Stimulated activated CD8-positive, alpha-beta memory T cell treated with anti-CD3 and anti-CD28 coated beads, Interleukin-4, amount 100 ng/mL, for 1 hour (primary cell): ENCODE data around the gene USP49.

Experiments
- DNase-seq, 2 donors: peaks; one replicate each; pipeline ENCODE4 v3.0.0-alpha.2; 2020; ENCODE audit warnings: low read depth in 2 of 2, low spot score in 1 of 2

Gene USP49

DNA sequence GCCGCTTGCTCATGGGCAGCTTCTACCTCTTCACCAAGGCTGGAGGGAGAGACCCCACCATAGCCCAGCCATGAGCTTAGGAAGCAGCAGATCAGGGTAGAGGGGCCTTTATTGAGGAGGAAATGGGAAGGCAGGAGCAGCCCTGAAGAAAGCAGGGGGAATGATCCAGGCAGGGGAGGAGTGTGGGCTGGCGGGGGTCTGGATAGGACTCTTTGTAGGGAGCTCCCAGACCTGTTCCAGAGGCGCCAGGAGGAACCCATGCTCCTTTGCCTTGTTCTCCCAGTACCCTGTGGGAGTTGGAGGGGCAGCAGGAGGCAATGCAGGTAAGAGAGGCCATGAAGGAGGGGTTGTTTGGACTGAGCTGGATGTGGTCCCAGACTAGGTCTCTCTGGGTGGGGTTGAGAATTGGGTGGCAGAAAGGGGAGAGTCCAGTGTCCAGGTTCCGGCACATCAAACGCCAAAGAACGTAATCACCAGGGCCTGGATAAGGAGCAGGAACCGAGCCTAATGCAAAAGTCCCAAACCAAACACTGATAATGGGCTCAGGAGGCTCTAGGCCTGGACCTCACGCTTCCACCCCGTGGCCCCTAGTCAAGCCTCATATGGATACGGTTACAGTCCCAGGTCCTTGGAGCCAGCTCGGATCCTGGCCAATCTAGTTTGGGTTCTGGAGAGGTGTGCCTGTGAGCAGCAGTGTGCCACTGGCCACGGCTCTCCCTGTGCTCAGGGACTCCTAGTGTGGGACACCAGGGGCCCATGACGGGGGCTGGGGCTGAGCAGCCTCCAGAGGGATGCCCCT, 135.9 kb downstream of the USP49 start:
- no peak for DNase-seq

DNA sequence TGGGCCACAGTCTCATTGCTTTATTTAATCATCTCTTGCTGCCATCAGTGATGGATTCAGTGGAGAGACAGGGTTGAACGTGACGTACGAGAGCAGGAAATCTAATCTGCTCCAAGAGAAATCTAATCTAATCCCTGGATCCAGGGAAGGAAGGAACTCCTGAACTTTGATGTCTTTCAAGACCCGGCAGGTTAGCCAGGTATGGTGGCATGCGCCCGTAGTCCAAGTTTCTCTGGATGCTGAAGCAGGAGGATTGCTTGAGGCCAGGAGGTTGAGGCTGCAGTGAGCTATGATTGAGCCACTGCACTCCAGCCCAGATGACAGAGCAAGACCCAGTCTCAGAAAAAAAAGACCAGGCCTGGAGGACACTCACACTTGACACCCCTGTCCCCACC, 136.5 kb downstream of the USP49 start:
- no peak for DNase-seq

DNA sequence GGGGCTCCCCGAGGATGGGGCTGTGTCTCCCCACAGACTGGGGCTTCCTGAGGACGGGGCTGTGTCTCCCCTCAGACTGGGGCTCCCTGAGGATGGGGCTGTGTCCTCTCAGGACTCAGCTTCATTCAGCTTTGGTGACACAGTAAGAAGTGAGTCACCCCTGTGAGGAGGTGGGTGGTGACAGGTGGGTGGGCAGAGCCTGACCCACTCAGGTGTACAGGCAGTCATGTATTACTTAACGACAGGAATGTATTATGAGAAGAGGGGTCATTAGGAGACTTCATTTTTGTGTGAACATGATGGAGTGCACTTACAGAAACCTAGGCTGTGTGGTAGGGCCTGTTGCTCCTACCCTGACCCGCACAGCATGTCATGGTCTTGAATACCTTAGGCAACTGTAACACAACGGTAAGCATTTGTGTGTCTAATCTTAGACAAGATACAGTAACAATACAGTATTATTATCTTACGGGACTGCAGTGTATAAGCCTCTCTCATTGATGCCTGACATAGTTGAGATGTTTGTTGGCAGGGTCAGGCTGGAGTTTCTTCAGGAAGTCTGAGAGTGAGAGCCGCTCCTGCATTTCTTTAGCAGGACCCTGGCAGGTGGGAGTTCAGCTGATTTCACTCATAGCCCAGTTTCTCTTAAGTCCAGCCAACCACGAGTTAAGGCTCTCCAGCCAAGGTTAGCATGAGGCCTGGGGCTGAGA, 137.1 kb downstream of the USP49 start:
- DNase-seq, result no peak

DNA sequence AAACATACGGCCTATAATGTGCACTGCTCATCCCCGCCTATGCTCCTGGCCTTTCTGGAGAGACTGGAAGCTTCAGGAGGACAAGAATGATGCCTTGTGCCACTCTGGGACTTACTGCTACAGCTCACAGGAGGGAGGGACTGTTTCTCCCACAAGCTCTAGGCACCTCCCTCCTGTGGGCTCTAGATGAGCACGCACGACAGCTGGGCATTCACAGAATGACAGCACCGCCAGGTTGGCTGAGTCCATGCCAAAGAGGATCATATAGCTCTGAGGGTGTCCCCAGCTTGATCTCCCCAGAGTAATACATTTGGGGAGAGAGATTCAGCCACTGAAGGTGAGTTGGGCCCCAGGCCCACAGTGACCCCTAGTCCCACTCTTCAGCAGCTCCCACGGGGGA, 137.9 kb downstream of the USP49 start:
- no peak for DNase-seq

DNA sequence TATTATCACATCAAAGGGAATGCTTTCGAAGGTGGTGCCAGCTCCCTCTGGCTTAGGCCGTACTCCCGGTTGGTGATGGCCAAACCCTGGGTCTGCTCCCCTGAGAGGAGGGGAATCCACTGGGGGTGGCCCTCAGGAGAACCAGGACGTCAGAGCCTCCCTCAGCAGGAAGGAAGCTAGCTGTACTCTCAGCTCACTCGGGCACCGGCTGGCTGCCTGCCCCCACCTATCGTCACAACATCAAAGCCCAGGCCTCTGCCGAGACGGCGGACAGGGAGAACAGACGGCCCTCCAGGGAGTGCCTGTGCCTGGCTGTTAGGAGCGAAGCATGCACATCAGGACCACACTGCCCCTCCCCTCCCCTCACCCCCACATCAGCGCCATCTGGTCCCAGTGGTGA, 138.8 kb downstream of the USP49 start:
- DNase-seq, result no peak

DNA sequence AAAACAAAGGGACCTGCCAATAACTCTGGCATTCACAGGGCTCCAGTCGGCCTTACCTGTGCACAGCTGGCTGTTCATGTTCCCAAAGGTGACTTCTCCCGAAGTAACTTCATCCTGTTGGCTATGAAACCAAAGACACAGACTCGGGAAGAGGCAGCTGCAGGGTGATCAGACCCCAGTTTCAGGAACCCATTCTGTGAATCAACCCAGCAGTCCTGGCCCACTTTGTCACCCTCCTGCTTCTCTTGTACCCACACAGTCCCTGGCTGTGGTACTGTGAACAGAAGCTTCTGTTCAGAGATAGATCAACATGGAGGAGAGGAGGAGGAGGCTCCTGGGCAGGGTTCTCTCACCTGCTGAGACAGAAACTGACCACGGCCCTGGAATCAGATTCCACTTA, 139.3 kb downstream of the USP49 start:
- no peak for DNase-seq

DNA sequence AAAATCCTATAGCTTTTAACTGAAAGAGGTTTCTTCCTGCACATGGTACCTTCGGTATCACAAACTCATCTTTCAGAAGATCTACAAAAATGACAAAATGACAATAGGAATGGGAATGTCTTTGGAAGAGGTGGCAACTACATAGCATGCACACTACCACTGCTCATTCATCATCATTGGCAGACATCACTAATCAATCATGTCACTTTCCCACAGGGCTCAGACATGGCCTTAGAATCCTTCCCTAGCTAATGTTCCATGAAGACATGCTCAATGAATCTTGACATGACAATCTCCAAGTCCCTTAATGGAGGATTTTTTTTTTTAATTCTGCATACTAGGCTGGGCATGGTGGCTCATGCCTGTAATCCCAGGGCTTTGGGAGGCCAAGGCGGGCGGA, 144.8 kb downstream of the USP49 start:
- DNase-seq, result no peak

DNA sequence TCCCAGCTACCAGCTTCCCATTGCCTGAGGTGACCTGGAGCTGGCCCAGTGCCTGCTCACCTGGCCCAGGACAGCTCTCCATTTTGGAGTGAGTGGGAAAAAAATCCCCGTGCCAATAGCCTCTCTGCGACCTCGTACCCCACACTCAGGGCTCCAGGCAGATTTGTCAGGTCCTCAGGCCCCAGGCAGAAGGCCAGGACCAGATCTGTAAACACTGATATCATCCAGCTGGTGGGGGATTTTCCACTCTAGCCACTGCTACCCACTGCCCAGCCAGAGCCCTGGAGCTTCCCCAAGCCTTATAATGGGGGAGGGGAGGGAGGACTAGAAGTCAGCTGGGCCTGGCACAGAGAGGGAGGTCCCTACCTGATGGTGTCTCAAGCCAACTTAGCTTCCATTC, 146.6 kb downstream of the USP49 start:
- no peak for DNase-seq

DNA sequence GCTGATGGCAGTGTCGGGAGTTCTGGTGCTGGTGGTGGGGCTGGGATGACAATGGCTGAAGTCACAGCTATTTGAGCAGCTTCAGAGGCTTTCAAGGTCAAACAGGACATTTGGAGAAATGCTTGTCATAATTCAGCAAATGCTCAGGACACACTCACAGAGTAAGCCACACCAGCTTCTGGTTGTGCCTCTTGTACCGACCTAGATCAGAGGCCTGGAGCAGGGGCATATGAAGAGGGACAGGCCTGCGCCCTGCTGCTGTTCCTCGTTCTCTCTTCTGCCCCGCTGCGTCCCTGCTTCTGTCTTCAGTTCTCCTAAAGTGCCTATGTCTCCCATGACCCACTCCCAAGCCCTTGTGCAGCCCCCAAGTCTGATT, 147.1 kb downstream of the USP49 start:
- no peak for DNase-seq

DNA sequence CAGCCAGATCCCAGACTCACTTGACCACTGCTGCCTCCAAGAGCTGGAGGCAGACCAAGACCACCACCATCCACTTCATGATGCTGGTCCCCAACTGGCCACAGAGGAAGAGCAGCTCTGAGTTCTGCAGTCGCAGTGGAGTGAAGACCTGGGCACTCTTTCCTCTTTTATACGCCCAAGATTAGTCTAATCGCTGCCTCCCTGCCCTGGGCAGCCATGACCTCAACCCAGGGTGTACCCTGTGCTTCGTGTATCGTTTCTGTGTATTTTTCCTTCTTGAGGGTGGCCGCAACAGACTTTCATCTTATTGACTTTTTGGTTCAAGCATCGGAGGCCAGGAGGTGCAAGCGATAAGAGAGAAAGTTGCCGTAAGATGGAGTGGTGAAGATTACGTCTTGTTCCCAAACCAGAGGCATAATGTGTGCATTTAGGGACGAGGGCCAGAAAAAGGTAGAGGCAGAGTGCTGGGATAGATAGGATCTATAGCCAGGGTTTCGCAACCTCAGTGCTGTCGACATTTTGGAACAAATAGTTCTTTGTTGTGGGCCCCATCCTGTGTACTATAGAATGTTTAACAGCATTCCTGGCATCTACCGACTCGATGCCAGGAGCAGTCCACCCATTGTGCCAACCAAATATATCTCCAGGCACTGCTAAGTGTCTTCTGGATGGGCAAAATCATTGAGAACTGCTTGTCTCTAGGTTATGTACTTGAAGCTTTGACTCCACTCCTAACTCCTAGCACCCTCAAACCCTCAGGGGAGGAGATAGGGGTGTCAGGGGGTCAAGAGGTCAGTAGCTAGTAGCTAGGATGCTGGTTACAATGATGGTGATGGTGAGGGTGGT, 147.7 kb downstream of the USP49 start, which contains the start of gene PGC:
TSS of gene PGC (minus strand) at position 142 of the 846 bp plus-strand sequence. CDS start at position 79, 63 bp downstream.
- no peak for DNase-seq

DNA sequence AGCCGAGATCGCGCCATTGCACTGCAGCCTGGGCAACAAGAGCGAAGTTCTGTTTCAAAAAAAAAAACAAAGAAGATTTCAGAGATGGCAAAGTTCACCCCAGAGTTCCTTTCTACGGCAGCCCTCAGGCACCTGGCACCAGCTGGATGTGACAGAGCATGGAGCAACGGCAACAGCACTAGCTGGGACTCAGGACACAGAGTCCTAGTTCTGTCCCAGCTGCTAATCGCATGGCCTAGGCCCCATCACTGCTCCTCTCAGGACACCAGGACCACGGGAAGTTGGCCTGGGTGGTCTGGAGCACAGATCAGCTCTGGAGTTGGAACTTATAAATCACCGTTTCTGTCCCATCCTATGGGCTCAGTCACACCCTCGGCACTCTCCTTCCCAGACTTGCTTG, 149.1 kb downstream of the USP49 start:
- no peak for DNase-seq

DNA sequence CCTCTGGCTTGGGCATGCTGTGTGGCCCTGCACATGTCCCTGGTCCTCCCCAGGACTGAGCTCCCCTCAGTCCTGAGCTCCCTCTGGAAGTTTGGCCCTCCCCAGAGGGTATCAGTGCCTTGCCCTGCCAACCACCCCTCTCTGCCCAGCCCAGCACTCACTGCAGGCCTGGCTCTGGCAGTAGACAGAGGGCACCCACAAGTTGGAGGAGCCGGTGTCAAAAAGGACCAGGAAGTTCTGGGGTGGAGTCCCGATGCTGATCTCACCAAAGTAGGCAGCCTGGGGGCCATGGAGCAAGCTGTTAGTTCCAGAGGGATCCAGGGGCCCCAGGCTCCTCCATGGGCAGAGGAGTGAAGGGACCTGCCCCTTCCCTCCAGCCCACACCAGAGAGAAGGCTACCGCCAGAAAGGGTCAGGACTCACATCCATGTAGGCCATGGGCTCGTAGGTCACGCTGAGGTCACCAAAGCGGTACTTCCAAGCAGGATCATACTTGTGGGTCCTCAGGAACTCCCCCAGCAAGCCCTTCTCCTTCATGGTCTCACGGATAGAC, 150.9 kb downstream of the USP49 start:
- no peak for DNase-seq

DNA sequence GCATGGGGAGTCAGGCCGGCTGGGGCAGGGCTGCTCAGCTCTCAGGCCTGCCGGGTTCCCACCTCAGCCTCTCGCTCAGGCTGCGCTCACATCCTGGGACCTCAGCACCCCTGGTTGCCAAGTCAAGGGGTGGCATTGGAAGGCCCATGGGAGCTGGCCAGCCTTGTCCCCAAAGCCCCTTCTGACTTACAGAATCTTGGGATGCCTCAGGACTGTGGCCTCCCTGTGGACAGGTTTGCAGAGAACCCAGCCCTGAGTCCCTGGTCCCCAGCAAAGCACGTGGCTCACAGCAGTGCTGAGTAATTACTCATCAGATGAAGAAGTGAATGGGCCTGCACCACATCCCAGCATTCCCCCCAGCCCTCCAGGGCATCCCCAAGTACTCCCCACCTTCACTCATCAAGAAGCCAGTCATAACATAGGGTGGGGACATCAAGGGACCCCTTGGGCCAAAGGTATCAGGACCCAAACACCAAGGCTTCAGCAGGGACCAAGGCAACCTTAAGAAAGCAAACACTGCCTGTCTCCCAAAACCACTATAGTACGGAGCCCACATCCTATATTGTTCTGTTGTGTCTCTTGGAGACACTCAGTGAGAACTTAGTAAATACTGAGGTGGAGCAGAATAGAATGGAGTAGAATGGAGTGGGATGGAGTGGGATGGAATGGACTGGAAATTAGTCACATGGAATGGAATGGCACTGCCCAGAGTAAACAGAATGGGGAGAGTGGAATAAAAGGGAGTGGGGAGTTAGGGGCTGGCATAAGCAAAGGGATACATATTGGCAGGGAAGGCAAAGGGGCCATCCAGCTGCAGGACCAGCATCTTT, 151.6 kb downstream of the USP49 start:
- no peak for DNase-seq

DNA sequence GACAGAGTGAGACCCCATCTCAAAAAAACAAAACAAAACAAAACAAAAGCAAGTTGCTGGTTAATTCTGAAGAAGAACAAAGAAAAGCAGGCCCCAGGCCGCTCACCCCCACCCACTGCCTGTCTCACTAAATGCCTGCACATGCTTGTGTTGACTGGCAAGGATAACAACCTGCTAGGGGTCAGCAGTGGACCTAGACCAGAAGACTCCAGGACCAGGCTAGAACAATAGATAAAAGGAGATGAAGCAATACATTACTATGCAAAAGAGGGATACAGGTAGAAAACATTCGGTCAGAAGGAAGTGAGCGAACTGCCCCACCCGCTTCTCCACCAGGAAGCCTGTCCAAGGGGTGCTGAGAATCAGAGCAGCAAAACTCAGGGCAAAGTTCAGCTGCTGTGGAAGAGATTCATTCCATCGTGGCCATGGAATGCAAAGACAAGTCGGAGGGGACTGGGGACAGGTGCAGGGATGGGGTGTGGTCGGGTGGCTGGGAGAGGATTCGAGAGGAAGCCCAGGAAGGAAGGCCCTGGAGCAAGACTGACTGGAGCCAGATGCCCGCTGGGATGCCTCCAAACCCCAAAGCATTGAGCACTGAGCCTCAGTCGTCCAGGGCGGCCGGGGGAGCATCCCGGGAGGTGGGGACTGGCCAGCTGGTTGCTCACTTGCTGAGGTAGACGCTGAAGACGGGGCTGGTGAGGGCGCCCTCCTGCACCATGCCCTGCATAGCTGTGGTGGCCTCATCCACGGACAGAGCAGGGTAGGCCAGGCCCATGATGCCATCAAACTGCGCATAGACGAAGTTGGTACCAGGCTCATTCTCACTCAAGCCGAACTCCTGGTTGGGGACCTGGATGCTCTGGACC, 153.3 kb downstream of the USP49 start:
- DNase-seq, result no peak

DNA sequence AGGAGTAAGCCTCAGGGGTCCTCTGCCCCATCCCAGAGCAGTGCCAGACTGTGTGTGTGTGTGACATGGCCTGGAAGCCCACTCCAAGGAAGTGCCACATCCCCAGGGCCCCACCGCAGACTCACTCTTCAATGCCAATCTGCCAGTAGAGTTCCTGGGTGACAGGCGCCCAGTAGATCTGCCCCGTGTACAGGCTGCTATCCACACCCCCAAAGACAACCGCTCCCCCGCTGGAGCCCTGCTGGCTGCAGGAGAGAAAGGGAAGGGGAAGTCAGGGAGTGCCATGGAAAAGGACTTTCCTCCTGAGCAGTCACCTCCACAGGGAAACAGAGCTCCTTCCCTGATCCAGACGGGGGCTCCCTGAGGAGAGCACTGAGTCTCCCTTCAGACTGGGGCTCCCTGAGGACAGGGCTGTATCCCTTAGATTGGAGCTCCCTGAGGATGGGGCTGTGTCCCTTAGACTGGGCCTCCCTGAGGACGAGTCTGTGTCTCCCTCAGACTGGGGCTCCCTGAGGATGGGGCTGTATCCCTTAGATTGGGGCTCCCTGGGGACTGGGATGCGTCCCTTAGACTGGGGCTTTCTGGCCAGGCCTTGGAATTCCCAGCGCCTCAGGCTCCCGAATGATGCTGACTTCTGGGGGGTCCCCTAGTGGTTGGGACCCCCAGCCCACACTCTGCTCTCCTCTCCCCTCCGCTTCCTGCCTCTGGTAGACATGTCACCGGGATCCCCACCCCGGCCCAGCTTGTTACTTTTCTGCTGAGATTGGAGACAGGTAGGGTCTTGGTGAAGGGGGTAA, 154.6 kb downstream of the USP49 start:
- no peak for DNase-seq
